A549 (cell line): ENCODE data around the gene GPR176.

ENCODE experiments used
- CHD2 ChIP-seq: fragments of 150-350 bp; IDR thresholded peaks from 2 replicates; pipeline ENCODE4 v1.6.1; 2014; ENCODE audit warnings: low read length; ENCODE audit not compliant: partially characterized antibody
- CTCF ChIP-seq: fragments of >200 bp; sonication (Bioruptor Twin); formaldehyde crosslinking; IDR thresholded peaks from 3 replicates; pipeline ENCODE4 v1.5.1; 2016
- ELK1 ChIP-seq: fragments of 150-350 bp; IDR thresholded peaks from 2 replicates; pipeline ENCODE4 v1.6.1; 2014; ENCODE audit warnings: low read depth, mild to moderate bottlenecking, low read length
- HMGXB4 ChIP-seq: fragments of 250-450 bp; sonication (Bioruptor Pico); IDR thresholded peaks from 2 replicates; pipeline ENCODE4 v1.5.0; 2021; ENCODE audit warnings: mild to moderate bottlenecking, moderate library complexity, borderline replicate concordance
- JUN ChIP-seq, 2 experiments: fragments of >200 bp; sonication (Bioruptor Twin); formaldehyde crosslinking; IDR thresholded peaks; 2 replicates in 1 of 2; 3 replicates in 1 of 2; pipeline ENCODE4 v1.6.1; 2016 to 2017
- MAFK ChIP-seq: fragments of 450-650 bp; IDR thresholded peaks from 2 replicates; pipeline ENCODE4 v1.6.1; 2014; ENCODE audit not compliant: partially characterized antibody
- PBX3 ChIP-seq: IDR thresholded peaks from 2 replicates; pipeline ENCODE4 v1.6.1; 2012
- POLR2A ChIP-seq: IDR thresholded peaks from 2 replicates; pipeline ENCODE4 v1.6.1; 2012; ENCODE audit warnings: mild to moderate bottlenecking, low read length

GRCh38 chr15:39881790-39882189, 38.3 kb downstream of the GPR176 start:
- TF ChIP-seq CTCF (no peak), PBX3 (no peak), ELK1 (no peak), HMGXB4 (CRISPR knock-in tag) (no peak), POLR2A (no peak), JUN (IDR thresholded peaks at IDR 0.05) (no peak), MAFK (no peak), CHD2 (no peak)
